Transverse colon (tissue), 4 donors: Measurements from ENCODE around the gene PRPF19. TPM values are rescaled to one million over a fixed set of nuclear protein-coding genes. Genes with fewer than 3 reads are reported as not detected.

Source experiments
- DNase-seq: peaks from one replicate; pipeline ENCODE4 v3.0.0-alpha.2; 2019
- H3K27ac ChIP-seq, 4 donors: fragments of 200-600 bp; sonication (generic); 2 replicates each; pipeline ENCODE4 v1.5.1; 2016 to 2018; ENCODE audit warnings: inconsistent platforms in 4 of 4
- H3K27me3 ChIP-seq: fragments of 200-600 bp; sonication (generic); 2 replicates; pipeline ENCODE4 v1.5.1; 2017; ENCODE audit warnings: inconsistent platforms
- H3K36me3 ChIP-seq, 4 donors: fragments of 200-600 bp; sonication (generic); 2 replicates each; pipeline ENCODE4 v1.5.1; 2017 to 2019; ENCODE audit warnings: inconsistent platforms in 4 of 4
- H3K4me1 ChIP-seq, 4 donors: fragments of 200-600 bp; sonication (generic); 2 replicates each; pipeline ENCODE4 v1.5.1; 2017 to 2020; ENCODE audit warnings: inconsistent platforms in 4 of 4
- H3K4me3 ChIP-seq, 4 donors: fragments of 200-600 bp; sonication (generic); 1 replicate in 1 of 4; 2 replicates in 3 of 4; pipeline versions ENCODE4 v1.5.1 to v1.6.1; 2017 to 2019; ENCODE audit warnings: inconsistent platforms in 4 of 4
- H3K9me3 ChIP-seq, 2 donors: fragments of 200-600 bp; sonication (generic); 2 replicates each; pipeline ENCODE4 v1.5.1; 2017 to 2019; ENCODE audit warnings: inconsistent platforms in 2 of 2
- EP300 ChIP-seq: sonication (generic); formaldehyde crosslinking; IDR thresholded peaks from one replicate; pipeline ENCODE4 v1.6.1; 2017; ENCODE audit warnings: antibody characterized with exemption, low read depth
- POLR2A ChIP-seq: fragments of 450-650 bp; IDR thresholded peaks from one replicate; pipeline ENCODE4 v1.6.1; 2016; ENCODE audit warnings: antibody characterized with exemption, mild to moderate bottlenecking, moderate library complexity
- POLR2AphosphoS5 ChIP-seq, 3 donors: sonication (generic); formaldehyde crosslinking; IDR thresholded peaks; one replicate each; pipeline ENCODE4 v1.6.1; 2016; ENCODE audit warnings: antibody characterized with exemption in 3 of 3
- WGBS, 2 donors: methylation state at CpG; one replicate each; pipeline ENCODE4 v1.1.5; 2018; ENCODE audit warnings: low coverage in 1 of 2; 5-methylcytosine and 5-hydroxymethylcytosine counted together
- in situ Hi-C, 4 donors: fragments of 200-750 bp; cut with MboI; loops; one replicate each; pipeline versions ENCODE4 v1.15.0 to v1.15.1; 2017; ENCODE audit warnings: low sequenced_read_pairs in 3 of 4, low pct_ligation_motif_present in 1 of 4, low pct_unique_long_range_greater_than_20kb in 1 of 4
- intact Hi-C: fragments of 100-400 bp; cut with DNase I; formaldehyde crosslinking; loops from one replicate; pipeline ENCODE4 v1.15.1; 2023; ENCODE audit warnings: low total_unique reads
- total RNA-seq, 4 donors: library from RNA; depleted of rRNA; stranded (reverse); fragments of >200 nt; gene quantifications; one replicate each; pipeline ENCODE4 v1.1.0, GENCODE V29; 2016
- TF ChIP-seq, protein P1 (sequence below), 5 experiments: fragments of 200-600 bp in 3 of 5; fragments of 450-650 bp in 2 of 5; sonication (generic) in 3 of 5; IDR thresholded peaks; 1 replicate in 2 of 5; 2 replicates in 3 of 5; pipeline ENCODE4 v1.5.1; 2016 to 2017; ENCODE audit warnings: antibody characterized with exemption in 5 of 5, inconsistent platforms in 3 of 5, mild to moderate bottlenecking in 2 of 5, moderate library complexity in 1 of 5

PRPF19 gene
- total RNA-seq, 4 donors from 2014 or later = 15.5 to 70.3 (median 42.8) TPM

DNA sequence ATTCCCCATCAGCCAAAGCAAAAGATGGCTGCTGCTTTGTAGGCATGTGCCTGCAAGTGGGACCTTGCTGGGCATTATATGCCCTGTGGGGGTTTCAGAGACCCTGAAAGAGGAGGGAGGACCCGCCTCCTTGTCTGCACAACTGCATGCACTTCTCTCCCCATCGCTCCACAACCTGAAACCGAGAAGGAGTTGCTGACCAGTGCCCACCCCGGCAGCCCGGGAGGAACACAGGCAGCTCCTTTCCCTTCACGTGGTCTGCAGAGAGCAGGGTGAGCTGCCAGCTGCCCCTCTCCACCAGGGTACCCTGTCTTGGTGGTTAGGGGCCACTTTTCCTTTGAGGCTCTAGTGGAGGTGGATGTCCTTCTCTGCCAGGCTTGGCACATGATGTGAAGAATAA lies 16.5 kb upstream of the PRPF19 start:
- in situ Hi-C loops (no loop called here), intact Hi-C loops (no loop called here)
- H3K4me1 ChIP-seq = peaks cover 16 to 22% (median 19%) of the 10 kb centered on the region in 4 donors
- peaks cover 26% of the 10 kb centered on the region for H3K27me3 ChIP-seq
- H3K27ac ChIP-seq = no peak overlapping the region
- DNase-seq = no peak
- 84% methylated on average over 5 of the region's 6 CpGs; no CpG with 5 or more reads in 1 of the 2 donors for WGBS, 2 donors
- TF ChIP-seq EP300 (no peak), POLR2A (no peak), POLR2AphosphoS5 (IDR thresholded peaks at IDR 0.05) (no peak)
- TF ChIP-seq, protein P1, sequence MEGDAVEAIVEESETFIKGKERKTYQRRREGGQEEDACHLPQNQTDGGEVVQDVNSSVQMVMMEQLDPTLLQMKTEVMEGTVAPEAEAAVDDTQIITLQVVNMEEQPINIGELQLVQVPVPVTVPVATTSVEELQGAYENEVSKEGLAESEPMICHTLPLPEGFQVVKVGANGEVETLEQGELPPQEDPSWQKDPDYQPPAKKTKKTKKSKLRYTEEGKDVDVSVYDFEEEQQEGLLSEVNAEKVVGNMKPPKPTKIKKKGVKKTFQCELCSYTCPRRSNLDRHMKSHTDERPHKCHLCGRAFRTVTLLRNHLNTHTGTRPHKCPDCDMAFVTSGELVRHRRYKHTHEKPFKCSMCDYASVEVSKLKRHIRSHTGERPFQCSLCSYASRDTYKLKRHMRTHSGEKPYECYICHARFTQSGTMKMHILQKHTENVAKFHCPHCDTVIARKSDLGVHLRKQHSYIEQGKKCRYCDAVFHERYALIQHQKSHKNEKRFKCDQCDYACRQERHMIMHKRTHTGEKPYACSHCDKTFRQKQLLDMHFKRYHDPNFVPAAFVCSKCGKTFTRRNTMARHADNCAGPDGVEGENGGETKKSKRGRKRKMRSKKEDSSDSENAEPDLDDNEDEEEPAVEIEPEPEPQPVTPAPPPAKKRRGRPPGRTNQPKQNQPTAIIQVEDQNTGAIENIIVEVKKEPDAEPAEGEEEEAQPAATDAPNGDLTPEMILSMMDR (IDR thresholded peaks at IDR 0.05) = no peak
- H3K4me3 ChIP-seq = no peak overlapping the region
- peaks cover 0 to 29% (median 13%) of the 10 kb centered on the region in 4 donors for H3K36me3 ChIP-seq
- no peaks in the 10 kb centered on the region for H3K9me3 ChIP-seq

DNA sequence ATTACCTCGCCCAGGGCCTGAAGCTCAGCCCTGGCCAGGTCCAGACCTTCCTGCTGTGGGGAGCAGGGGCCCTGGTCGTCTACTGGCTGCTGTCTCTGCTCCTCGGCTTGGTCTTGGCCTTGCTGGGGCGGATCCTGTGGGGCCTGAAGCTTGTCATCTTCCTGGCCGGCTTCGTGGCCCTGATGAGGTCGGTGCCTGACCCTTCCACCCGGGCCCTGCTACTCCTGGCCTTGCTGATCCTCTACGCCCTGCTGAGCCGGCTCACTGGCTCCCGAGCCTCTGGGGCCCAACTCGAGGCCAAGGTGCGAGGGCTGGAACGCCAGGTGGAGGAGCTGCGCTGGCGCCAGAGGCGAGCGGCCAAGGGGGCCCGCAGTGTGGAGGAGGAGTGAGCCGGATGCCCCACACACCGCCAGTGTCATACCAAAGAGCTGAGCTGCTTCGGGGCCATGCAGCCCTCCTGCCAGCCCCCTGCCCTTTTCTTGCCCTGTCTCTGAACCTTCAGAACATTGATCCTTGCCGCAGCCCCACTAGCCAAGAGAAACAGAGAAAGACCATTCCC lies 15.5 kb upstream of the PRPF19 start:
- no peak for DNase-seq
- H3K9me3 ChIP-seq = no peaks in the 10 kb centered on the region
- peaks cover 22% of the 10 kb centered on the region for H3K27me3 ChIP-seq
- H3K4me1 ChIP-seq = peaks cover 16 to 23% (median 19%) of the 10 kb centered on the region in 4 donors
- TF ChIP-seq EP300 (no peak), POLR2A (no peak), POLR2AphosphoS5 (IDR thresholded peaks at IDR 0.05) (no peak)
- TF ChIP-seq, protein P1 (IDR thresholded peaks at IDR 0.05) = no peak
- H3K36me3 ChIP-seq = peaks cover 0 to 29% (median 13%) of the 10 kb centered on the region in 4 donors
- H3K4me3 ChIP-seq = no peak overlapping the region
- 87 to 100% methylated on average over 1 to 22 of the region's 23 CpGs for WGBS, 2 donors
- intact Hi-C loops = no loop called here
- in situ Hi-C loops = no loop called here
- H3K27ac ChIP-seq = no peak overlapping the region

DNA sequence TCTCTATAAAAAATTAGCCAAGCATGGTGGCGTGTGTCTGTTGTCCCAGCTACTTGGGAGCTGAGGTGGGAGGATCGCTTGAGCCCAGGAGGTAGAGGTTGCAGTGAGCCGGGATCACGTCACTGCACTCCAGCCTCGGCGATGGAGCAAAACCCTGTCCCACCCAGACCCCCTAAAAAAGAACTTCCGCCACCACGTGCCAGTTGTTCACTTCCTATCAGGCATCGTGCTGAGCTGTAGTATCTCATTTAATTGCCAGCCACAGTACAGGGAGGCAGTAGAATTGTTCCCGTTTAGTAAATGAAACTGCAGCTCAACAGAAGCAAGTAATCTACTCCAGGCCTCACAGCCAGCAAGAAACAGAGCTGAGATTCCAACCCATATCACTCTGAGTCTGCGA lies 14.9 kb upstream of the PRPF19 start:
- in situ Hi-C loops (no loop called here), intact Hi-C loops (no loop called here)
- H3K27ac ChIP-seq = no peak overlapping the region
- H3K4me3 ChIP-seq = no peak overlapping the region
- WGBS, 2 donors = 95 to 100% methylated on average over 2 to 11 of the region's 11 CpGs
- H3K9me3 ChIP-seq = no peaks in the 10 kb centered on the region
- peaks cover 16 to 29% (median 19%) of the 10 kb centered on the region in 4 donors for H3K4me1 ChIP-seq
- TF ChIP-seq, protein P1 (IDR thresholded peaks at IDR 0.05) = no peak
- TF ChIP-seq POLR2AphosphoS5 (IDR thresholded peaks at IDR 0.05) = no peak
- no peak for TF ChIP-seq POLR2A
- no peak for TF ChIP-seq EP300
- H3K36me3 ChIP-seq = peaks cover 0 to 29% (median 13%) of the 10 kb centered on the region in 4 donors
- no peak for DNase-seq
- H3K27me3 ChIP-seq = peaks cover 18% of the 10 kb centered on the region

DNA sequence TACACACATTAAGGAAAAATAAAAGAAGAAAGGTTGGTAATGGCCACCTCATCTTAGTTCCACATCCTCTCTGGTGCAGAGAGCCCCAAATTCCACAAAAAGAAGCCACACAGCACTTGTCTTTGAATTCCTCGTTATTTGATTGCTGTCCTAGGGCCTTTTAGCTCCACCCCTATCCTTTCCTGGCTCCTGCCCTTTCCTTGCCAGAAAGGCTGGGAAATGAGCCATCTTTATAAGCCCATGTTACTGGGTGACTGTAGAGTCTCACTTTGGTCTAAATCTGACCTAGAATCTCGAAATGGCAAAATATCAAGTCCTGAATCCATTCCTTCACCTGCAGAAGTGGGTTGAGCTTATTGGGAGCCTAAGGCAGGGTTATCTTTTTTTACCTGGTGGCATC lies 13.6 kb upstream of the PRPF19 start:
- WGBS, 2 donors = 40 to 71% methylated on average over 1 to 2 of the region's 2 CpGs
- no peak for DNase-seq
- Histone ChIP-seq H3K36me3 (peaks cover 0 to 29% (median 13%) of the 10 kb centered on the region in 4 donors), H3K4me3 (no peak overlapping the region), H3K27ac (no peak overlapping the region), H3K27me3 (peaks cover 11% of the 10 kb centered on the region), H3K4me1 (peaks cover 14 to 40% (median 21%) of the 10 kb centered on the region in 4 donors), H3K9me3 (no peaks in the 10 kb centered on the region)
- intact Hi-C loops (no loop called here), in situ Hi-C loops (no loop called here)
- TF ChIP-seq POLR2A (no peak), POLR2AphosphoS5 (IDR thresholded peaks at IDR 0.05) (no peak), EP300 (no peak)
- TF ChIP-seq, protein P1 (IDR thresholded peaks at IDR 0.05) = no peak
